Bronchus fibroblast of lung (primary cell): ENCODE results near the gene RAD21L1. TPM values are rescaled to one million over a fixed set of nuclear protein-coding genes. Genes with fewer than 3 reads are reported as not detected.

Source experiments
- total RNA-seq: library from RNA; depleted of rRNA; stranded (reverse); fragments of >200 nt; gene quantifications from 2 replicates; pipeline ENCODE4 v1.2.3, GENCODE V29; 2015

The RAD21L1 gene
- total RNA-seq, result not detected in 2 replicates

GRCh38 chr20:1225783-1226654, at the start of gene RAD21L1:
RAD21L1 (plus strand) TSS chr20:1226044; CDS start chr20:1228454, 2,410 bp downstream.

GRCh38 chr20:1184638-1185315, 41.1 kb upstream of the RAD21L1 start, which contains the start of gene TMEM74B:
TMEM74B (minus strand) TSS chr20:1184981; CDS start chr20:1183801, 1,180 bp downstream.

GRCh38 chr20:1202762-1203504, 22.9 kb upstream of the RAD21L1 start, which contains the start of gene C20orf202:
C20orf202 (plus strand) TSS chr20:1203454; CDS start chr20:1203586, 132 bp downstream.

GRCh38 chr20:1266167-1266973, 40.5 kb downstream of the RAD21L1 start, which contains the start of gene SNPH:
SNPH (plus strand) TSS chr20:1266294; CDS start chr20:1296240, 29,946 bp downstream.

Other genes with a start within 250 kb of the RAD21L1 start
- gene RSPO4, start 223.7 kb upstream of the RAD21L1 start, total RNA-seq, result 0.17 TPM in 1 of 2 replicates, not detected in the other
- gene PSMF1, start 107.4 kb upstream of the RAD21L1 start, total RNA-seq, result 138 and 231 TPM in 2 replicates
- gene TMEM74B, start 41.1 kb upstream of the RAD21L1 start, total RNA-seq, result not detected in 2 replicates
- gene C20orf202, start 22.6 kb upstream of the RAD21L1 start, total RNA-seq, result not detected in 2 replicates
- gene SNPH, start 40.2 kb downstream of the RAD21L1 start, total RNA-seq, result 6.4 and 6.7 TPM in 2 replicates
- gene SDCBP2, start 103.1 kb downstream of the RAD21L1 start, total RNA-seq, result 0.74 and 0.84 TPM in 2 replicates
- 111 and 114 TPM in 2 replicates for gene FKBP1A, start 167.0 kb downstream of the RAD21L1 start, total RNA-seq
- 30.4 and 35.8 TPM in 2 replicates for gene NSFL1C, start 240.8 kb downstream of the RAD21L1 start, total RNA-seq